HK-2 (cell line): ENCODE results near the gene SRP68.
"Not testable (repeated sequence)": the region's sequence is repeated elsewhere in the genome, so short reads cannot be mapped to it uniquely, and the experiment has no call there.

ENCODE experiments used
- DNase-seq: peaks from one replicate; pipeline ENCODE4 v3.0.0-alpha.2; 2018; ENCODE audit not compliant: unreplicated experiment

SRP68 gene

DNA sequence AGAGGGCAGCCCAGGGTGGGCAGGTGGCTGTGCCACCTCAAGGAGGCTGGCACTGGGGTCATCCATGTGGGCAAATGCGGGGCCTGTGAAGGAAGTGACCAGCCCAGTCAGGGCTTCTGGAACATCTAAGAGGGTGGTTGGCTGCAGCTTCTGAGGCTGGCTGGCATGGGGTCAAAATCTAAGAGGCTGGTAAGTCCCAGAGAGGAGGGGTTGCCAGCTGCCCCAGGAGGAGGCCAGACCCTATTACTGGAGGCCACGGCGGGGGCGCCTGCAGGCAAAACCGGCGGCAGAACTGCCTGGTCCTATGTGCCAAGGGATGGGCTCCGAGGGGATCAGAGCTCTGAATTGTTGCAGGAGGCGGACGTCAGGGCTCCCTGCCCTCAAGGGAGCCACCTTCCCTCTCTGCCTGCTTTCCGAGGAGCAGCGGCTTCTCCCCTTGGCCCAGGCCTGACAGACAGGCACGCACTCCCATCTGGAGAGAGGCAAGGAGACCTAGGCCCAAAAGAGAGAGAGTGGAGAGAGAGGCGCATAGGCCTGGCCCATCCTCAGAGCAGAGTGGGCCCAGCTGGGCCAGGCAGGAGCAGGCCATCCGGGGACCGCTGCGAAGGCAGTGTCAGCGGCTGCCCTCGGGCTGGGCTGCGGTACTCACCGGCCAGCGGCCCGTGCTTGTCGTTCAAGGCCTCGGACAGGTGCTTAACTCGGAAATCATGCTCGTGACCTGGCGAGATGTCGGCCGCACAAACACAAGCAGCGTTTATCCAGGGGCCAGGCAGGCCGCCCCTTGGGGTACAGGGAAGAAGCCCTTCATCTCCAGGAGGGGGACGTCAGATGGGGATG is 17.6 kb upstream of the SRP68 start:
- no peak for DNase-seq

GRCh38 chr17:76088868-76089576 is 16.7 kb upstream of the SRP68 start:
- DNase-seq = no peak

GRCh38 chr17:76088041-76088867 is 15.9 kb upstream of the SRP68 start:
- DNase-seq = no peak

GRCh38 chr17:76087531-76087930 is 15.2 kb upstream of the SRP68 start:
- no peak for DNase-seq

DNA sequence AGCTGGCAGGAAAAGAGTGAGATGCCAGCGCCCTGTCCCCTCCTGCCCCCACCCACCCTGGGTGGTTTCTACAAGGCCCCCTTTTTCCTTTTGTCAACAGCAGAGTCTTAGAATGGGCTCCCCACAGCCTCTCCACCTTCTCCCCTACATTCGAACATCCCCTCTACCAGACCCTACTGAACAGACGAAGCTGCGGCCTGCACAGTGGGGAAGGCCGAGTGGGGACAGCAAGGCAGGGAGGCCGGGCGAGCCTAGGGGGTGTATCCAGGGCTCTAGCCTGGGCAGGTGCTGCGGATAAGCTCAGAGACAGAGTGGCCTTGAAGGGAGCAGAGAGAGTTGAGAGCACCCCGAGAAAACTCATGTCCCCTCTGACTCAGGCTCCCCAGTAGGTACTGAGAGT is 14.1 kb upstream of the SRP68 start:
- no peak for DNase-seq

DNA sequence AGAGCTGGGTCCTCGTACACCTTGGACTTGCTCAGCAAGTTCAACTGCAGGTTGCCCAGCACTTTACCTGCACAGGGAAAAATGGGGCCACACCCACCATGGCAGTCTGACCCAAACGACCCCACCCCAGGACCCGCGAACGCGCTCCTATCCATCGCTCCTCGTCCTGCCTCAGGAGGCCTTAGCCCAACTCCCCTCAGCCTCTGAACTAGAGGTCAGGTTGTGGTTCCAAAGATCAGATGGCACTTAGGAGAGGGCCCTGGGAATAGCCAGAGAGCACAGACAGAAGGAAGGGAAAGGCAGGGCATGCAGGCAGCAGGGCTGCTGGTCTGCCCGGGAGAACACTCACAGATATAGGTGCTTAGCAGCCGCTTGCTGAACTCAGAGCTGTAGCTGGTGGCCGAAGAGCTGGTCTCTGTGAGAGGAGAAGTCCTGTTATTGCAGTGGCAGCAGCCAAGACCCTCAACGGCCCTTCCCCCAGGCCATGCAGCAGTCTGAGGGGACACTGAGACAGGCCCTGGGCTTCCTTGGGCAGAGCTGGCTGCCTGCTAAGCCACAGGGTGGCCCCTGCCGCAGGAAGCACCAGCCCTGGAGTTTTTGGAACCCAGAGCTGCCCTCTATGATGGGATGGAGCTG is 13.5 kb upstream of the SRP68 start:
- no peak for DNase-seq

DNA sequence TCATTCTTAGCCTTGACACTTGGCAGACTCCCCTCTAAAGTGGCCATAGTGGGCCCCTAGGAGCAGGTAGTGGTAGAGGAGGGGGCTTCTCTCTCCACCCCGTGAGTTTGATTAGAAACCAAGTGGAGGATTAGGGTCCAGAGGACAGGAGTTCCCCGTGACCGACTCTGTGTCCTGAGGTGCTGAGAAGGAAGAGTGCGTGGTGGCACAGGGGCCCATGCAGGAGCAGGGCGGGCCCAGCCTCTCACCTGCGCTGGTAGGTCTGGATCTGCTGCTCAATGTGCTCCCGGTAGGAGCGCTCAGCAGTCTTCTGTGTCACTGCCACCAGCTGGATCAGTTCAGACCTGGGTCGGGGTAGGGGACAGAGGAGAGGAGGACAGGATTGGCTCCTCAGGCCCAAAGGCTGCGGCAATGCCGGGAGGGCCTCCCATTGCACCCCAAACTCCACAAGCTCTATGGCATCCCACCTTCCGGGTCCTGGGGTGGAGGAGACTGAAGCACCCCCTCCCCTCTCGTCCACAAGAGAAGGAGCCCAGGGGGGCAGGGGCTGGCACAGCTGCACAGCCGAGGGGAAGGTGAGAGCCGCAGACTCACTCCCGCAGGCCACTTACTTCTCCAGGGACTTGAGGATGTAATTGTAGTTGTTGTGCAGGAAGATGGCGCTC is 12.9 kb upstream of the SRP68 start:
- no peak for DNase-seq

DNA sequence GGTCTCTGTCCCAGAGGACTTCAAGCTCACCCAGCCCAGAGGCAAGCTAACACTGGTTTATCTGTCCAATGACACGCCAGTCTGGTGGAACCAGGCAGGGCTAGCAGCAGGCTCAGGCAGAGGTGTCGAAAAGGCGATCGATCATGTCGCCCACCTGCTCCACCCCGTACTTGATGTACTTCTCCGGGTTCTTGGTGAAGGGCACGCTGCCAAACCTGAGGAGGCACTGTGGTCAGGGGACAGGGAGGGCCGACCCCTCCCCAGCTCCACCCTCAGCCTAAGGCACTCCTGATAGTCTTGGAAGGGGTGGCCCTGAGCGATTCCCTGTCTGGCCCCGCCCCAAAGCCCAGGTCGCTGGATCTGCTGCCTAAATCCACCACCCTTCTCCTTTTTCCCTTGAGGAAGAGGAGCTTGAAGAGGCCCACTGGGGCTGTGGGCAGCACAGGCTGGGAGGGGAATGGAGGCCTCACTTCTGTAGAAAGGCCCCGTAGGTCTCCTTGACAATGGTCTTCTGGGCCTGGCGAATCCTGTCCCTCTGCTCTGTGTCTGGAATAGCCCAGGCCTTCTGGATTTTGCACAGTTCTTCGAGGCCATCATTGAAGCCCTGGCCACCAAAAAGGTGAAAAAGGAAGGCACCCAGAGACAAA is 11.3 kb upstream of the SRP68 start:
- DNase-seq = no peak

GRCh38 chr17:76082326-76083251 is 10.3 kb upstream of the SRP68 start:
- DNase-seq = no peak

GRCh38 chr17:76081295-76082210 is 9.2 kb upstream of the SRP68 start:
- no peak for DNase-seq

DNA sequence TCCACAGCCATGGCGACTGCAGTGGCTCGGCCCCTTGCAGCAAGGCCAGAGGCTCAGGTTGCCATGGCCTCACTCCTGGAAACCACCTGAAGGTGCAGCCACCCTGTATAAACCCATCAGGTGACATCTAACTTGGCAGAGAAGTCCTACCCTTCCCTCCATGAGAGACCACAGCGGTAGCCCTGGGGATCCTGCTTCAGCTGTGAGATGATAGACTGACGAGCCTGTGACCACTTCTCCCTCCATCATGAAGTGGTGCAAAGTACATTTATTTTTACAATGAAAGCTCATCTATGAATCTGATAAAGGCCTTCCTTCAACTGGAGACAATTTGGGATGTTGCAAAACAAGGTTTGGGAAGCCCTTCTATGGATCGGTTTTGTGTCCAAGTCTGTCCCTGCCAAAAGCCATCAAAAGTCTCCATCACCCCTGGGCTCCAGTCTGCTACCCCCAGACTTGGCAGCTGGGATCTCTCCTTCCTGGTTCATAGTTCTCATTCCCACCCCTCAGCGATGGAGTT is 8.5 kb upstream of the SRP68 start:
- DNase-seq = no peak

DNA sequence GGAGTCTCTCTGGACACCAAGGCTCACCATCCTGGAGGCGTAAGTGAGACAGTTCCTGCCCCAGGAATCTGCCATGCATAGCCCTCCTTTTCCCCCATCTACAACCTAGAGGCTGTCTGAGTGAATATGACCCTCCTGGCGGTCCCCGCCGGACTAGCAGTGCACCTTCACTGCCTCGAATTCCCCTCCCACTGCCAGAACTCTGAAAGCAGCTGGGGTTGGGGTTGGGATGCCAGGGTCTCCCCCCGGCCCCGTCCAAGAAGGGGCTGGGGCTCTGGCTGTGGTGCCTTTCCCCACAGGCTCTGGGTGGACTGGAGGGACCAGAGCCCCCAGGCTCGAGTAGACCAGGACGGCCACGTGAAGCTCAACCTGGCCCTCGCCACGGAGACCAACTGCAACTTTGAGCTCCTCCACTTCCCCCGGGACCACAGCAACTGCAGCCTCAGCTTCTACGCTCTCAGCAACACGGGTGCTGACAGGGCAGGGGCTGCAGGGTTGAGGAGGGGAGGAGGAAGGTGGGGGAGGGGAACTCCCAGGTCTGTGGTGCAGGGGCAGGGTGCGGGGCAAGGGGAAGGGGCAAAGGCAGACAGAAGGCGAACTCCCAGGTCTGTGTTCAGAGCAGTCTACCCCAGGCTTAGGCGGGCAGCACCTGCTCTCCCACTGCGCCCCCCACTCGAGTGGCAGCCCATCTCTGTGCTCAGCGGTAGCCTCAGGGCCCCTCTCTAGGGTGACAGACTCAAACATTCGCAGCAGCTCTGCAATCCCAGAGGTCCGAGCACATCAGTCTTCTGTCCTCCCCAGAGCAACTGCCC is 7.8 kb upstream of the SRP68 start:
- DNase-seq = no peak

DNA sequence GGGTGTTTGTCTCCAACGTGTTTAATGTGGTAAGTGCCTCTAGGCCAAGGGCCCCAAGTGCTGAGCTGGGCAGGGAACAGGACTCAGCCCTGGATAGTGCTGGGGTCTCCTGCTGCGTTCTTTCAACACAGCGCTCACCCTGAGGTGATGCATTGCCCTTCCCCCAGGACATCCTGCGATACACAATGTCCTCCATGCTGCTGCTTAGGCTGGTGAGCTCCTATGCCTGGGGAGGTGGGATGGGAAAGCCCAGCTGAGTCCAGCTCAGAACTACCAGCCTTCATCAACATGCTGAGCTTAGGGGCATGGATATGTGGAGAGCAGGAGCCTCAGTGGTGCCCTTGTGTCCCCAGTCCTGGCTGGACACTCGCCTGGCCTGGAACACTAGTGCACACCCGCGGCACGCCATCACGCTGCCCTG is 7.2 kb upstream of the SRP68 start:
- no peak for DNase-seq

DNA sequence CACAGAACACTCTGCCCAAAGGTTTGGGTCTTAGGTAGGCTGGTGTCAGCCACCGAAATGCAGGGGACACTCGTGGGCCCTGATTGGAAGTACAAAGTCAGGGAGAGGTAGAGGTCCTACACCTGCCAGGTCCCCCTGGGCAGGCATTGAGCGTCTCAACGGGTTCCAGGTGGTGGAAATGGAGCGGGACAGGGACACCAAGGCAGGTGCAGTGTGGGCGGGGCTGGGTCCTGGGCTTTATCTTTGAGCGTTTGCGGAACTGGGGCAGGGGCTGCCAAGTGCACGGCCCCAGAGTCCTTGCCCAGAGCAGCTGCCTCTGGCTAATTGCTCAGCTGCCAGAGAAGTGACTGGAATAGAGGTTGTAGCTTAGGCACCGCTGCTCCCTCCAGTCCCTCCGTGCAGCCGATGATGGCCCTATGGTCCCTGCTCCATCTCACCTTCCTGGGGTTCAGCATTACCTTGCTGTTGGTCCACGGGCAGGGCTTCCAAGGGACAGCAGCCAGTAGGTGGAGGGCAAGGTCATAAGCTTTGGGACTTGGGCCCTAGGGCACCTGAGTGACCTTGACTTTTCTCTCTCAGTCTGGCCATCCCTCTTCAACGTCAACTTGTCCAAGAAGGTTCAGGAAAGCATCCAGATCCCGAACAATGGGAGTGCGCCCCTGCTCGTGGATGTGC is 6.7 kb upstream of the SRP68 start, which contains the start of gene ZACN:
TSS of gene ZACN (plus strand) at position 323 of the 675 bp plus-strand sequence. CDS start at position 406, 83 bp downstream.
- no peak for DNase-seq

DNA sequence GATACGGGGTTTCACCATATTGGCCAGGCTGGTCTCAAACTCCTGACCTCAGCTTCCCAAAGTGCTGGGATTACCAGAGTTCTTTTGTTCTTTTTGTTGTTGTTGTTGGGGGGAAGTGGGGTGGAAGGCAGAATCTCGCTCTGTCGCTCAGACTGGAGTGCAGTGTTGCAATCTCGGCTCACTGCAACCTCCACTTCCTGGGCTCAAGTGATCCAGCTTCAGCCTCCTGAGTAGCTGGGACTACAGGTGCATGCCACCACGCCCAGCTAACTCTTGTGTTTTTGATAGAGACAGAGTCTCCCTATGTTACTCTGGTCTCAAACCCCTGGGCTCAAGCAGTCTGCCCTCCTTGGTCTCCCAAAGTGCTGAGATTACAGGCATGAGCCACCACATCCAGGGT is 6.1 kb upstream of the SRP68 start:
- DNase-seq = not testable (repeated sequence)

DNA sequence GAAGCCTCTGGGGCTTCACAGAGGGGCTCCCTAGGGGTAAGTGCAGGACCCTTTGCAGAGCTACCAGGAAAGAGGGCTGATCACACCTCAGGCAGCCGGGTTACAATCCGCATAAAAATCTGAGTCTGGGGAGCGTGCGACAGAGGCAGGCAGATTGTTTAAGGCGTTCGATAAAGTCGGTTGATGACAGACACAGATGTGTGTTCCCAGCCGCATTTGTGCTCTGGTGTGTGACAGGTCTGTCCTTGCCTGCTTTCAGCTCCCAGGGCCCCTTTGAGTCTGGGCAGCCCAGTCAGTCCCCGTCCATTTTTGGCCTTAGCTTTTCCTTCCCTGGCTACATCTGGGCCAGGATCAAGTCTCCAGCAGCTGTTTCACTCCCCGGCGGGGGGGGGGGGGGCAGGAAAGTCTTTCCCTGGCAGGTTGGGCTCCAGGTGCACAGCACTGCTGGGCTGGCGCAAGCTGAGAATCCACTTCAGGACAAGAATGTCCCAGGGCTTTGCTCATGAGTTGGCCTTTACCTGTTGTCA is 5.3 kb upstream of the SRP68 start:
- no peak for DNase-seq
